IPS DF 19.7 (cell line): ENCODE data around the gene SAMD11.
"Not testable (repeated sequence)": the region's sequence is repeated elsewhere in the genome, so short reads cannot be mapped to it uniquely, and the experiment has no call there.

Source experiments
- DNase-seq: peaks from one replicate; pipeline ENCODE4 v3.0.0-alpha.2; 2013; ENCODE audit warnings: low read depth, low spot score

SAMD11 gene

GRCh38 chr1:923131-923990, at the start of gene SAMD11:
Gene SAMD11, plus strand, starts transcription at chr1:923923. Its CDS starts 509 bp downstream, at chr1:924432.
- no peak for DNase-seq

GRCh38 chr1:876428-877208, 47.1 kb upstream of the SAMD11 start:
- not testable (repeated sequence) for DNase-seq

GRCh38 chr1:877209-877986, 46.3 kb upstream of the SAMD11 start:
- not testable (repeated sequence) for DNase-seq

- DNase-seq: not testable (repeated sequence)
Measured at GRCh38 chr1:880511-880910, 43.2 kb upstream of the SAMD11 start.

- not testable (repeated sequence) for DNase-seq
Measured at GRCh38 chr1:880915-881314, 42.8 kb upstream of the SAMD11 start.

- DNase-seq: no peak
Measured at GRCh38 chr1:886311-886710, 37.4 kb upstream of the SAMD11 start.

- DNase-seq: no peak
Measured at GRCh38 chr1:886760-887159, 37.0 kb upstream of the SAMD11 start.

- no peak for DNase-seq
Measured at GRCh38 chr1:888297-888696, 35.4 kb upstream of the SAMD11 start.

- not testable (repeated sequence) for DNase-seq
Measured at GRCh38 chr1:889774-890173, 33.9 kb upstream of the SAMD11 start.

- DNase-seq: not testable (repeated sequence)
Measured at GRCh38 chr1:890234-890633, 33.5 kb upstream of the SAMD11 start.

GRCh38 chr1:890661-891060, 33.1 kb upstream of the SAMD11 start:
- no peak for DNase-seq

- no peak for DNase-seq
Measured at GRCh38 chr1:897226-897625, 26.5 kb upstream of the SAMD11 start.

- not testable (repeated sequence) for DNase-seq
Measured at GRCh38 chr1:897951-898350, 25.8 kb upstream of the SAMD11 start.

GRCh38 chr1:899636-900317, 23.9 kb upstream of the SAMD11 start:
- DNase-seq: no peak

- DNase-seq: no peak
Measured at GRCh38 chr1:901108-901859, 22.4 kb upstream of the SAMD11 start.

- DNase-seq: no peak
Measured at GRCh38 chr1:902802-903201, 20.9 kb upstream of the SAMD11 start.

GRCh38 chr1:903305-903704, 20.4 kb upstream of the SAMD11 start:
- DNase-seq: no peak

GRCh38 chr1:903721-904271, 19.9 kb upstream of the SAMD11 start:
- no peak for DNase-seq

GRCh38 chr1:904310-904950, 19.3 kb upstream of the SAMD11 start:
- DNase-seq: no peak
